ENCODE data around the gene CTBP2. TPM values are rescaled to one million over a fixed set of nuclear protein-coding genes. Genes with fewer than 3 reads are reported as not detected.

CTBP2 gene
- total and polyA plus RNA-seq, 2 of the 13 experiments (the other 11 are each of a cell fraction or from before 2014, with no cell fraction given), result 0.08 TPM; not detected in 1

GRCh38 chr10:125039354-125039769 is 121.0 kb downstream of the CTBP2 start (continued):
- TF ChIP-seq BCLAF1 (IDR thresholded peaks at IDR 0.05) (no peak), ZNF558 (CRISPR knock-in tag; IDR thresholded peaks at IDR 0.05; ENCODE audit: borderline replicate concordance) (no peak), MYC (CRISPR knock-in tag; IDR thresholded peaks at IDR 0.05; ENCODE audit: borderline replicate concordance) (no peak)

GRCh38 chr10:125038637-125039036 is 121.7 kb downstream of the CTBP2 start:
- ChIA-PET POLR2A (no interaction called here), CTCF (ENCODE audit: low intra/inter-chr PET ratio, low total read pairs) (no interaction called here)
- peak; percentile 48 for TF ChIP-seq STAG1 (CRISPR knock-in tag; IDR thresholded peaks at IDR 0.05)
- no peak for TF ChIP-seq MEIS2 (CRISPR knock-in tag; IDR thresholded peaks at IDR 0.05)
- peak; percentile 56 for TF ChIP-seq CTCF (CRISPR knock-in tag; IDR thresholded peaks at IDR 0.05)
- Histone ChIP-seq H3K4me3 (replicated peaks in 1 of 3; ENCODE audit: insufficient read depth in 1 of 3, low read depth in 2 of 3, low read length in 3 of 3) (no peak overlapping the region), H3K9ac (ENCODE audit: insufficient read depth, low read depth, low read length) (no peak overlapping the region), H2AFZ (ENCODE audit: low read length) (no peak overlapping the region), H3K4me1 (ENCODE audit: insufficient read depth, low read length) (no peaks in the 10 kb centered on the region; the same call in 1 of the 2 replicates), H3K27me3 (ENCODE audit: control insufficient read depth in 1 of 2, insufficient read depth in 2 of 2, low read length in 2 of 2) (peaks cover 0 to 25% of the 10 kb centered on the region in 2 experiments; a peak in 2 of 5 replicates), H4K20me1 (ENCODE audit: insufficient read depth, low read length) (no peaks in the 10 kb centered on the region), H3K9me3 (ENCODE audit: low read length) (no peaks in the 10 kb centered on the region), H3K79me2 (ENCODE audit: insufficient read depth, low read length) (no peaks in the 10 kb centered on the region), H3K27ac (ENCODE audit: extremely low read length, insufficient read depth, low read length) (no peak overlapping the region), H3K4me2 (ENCODE audit: low read depth, low read length) (no peak overlapping the region), H3K36me3 (replicated peaks in 1 of 2; ENCODE audit: control insufficient read depth in 1 of 2, insufficient read depth in 2 of 2, low read length in 2 of 2) (no peaks in the 10 kb centered on the region)
- no peak for FAIRE-seq
- BruUV-seq (replicated peaks), result no TSS peak
- intact Hi-C loops (cut with micrococcal nuclease; ENCODE audit: unreplicated experiment), result no loop called here
- WGBS (ENCODE audit: low lambda C conversion rate), result 58% methylated on average over 7 of the region's 8 CpGs
- peak; percentile 23 for DNase-seq (ENCODE audit: low spot score)
- peak; percentile 89 for ATAC-seq
- in situ Hi-C loops (cut with HindIII; ENCODE audit: extremely low pct_ligation_motif_present, low pct_unique_long_range_greater_than_20kb), result no loop called here

All from HepG2 (cell line).